ENCODE data around the gene QSOX2. TPM values are rescaled to one million over a fixed set of nuclear protein-coding genes. Genes with fewer than 3 reads are reported as not detected.

Gene QSOX2
- total RNA-seq, 6 experiments from 2014 or later: 2.9 to 8.7 (median 6.4) TPM

- Histone ChIP-seq H3K4me3 (no peak overlapping the region), H3K27me3 (peaks cover 25 to 40% of the 10 kb centered on the region in 2 donors), H3K36me3 (no peaks in the 10 kb centered on the region), H3K9me3 (no peaks in the 10 kb centered on the region), H3K27ac (no peak overlapping the region), H3K4me1 (no peaks in the 10 kb centered on the region)
- ATAC-seq (no peak), DNase-seq (no peak)
- WGBS (ENCODE audit: insufficient coverage, low coverage, low lambda C conversion rate, missing lambda C conversion rate): 6% methylated on average over 6 of the region's 35 CpGs
- intact Hi-C loops (cut with DNase I): no loop called here
- TF ChIP-seq, protein P1, sequence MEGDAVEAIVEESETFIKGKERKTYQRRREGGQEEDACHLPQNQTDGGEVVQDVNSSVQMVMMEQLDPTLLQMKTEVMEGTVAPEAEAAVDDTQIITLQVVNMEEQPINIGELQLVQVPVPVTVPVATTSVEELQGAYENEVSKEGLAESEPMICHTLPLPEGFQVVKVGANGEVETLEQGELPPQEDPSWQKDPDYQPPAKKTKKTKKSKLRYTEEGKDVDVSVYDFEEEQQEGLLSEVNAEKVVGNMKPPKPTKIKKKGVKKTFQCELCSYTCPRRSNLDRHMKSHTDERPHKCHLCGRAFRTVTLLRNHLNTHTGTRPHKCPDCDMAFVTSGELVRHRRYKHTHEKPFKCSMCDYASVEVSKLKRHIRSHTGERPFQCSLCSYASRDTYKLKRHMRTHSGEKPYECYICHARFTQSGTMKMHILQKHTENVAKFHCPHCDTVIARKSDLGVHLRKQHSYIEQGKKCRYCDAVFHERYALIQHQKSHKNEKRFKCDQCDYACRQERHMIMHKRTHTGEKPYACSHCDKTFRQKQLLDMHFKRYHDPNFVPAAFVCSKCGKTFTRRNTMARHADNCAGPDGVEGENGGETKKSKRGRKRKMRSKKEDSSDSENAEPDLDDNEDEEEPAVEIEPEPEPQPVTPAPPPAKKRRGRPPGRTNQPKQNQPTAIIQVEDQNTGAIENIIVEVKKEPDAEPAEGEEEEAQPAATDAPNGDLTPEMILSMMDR (IDR thresholded peaks at IDR 0.05): no peak
- TF ChIP-seq POLR2A (IDR thresholded peaks at IDR 0.05): no peak
Measured at GRCh38 chr9:136197084-136197875, 48.3 kb downstream of the QSOX2 start.

GRCh38 chr9:136196404-136197083, 49.1 kb downstream of the QSOX2 start:
- Histone ChIP-seq H3K27me3 (peaks cover 25 to 40% of the 10 kb centered on the region in 2 donors), H3K36me3 (no peaks in the 10 kb centered on the region), H3K4me1 (no peaks in the 10 kb centered on the region), H3K9me3 (no peaks in the 10 kb centered on the region), H3K4me3 (no peak overlapping the region), H3K27ac (no peak overlapping the region)
- intact Hi-C loops (cut with DNase I): no loop called here
- DNase-seq: no peak
- WGBS (ENCODE audit: insufficient coverage, low coverage, low lambda C conversion rate, missing lambda C conversion rate): 0% methylated on average over 5 of the region's 16 CpGs
- ATAC-seq: no peak
- TF ChIP-seq, protein P1 (IDR thresholded peaks at IDR 0.05): no peak
- TF ChIP-seq POLR2A (IDR thresholded peaks at IDR 0.05): no peak

DNA sequence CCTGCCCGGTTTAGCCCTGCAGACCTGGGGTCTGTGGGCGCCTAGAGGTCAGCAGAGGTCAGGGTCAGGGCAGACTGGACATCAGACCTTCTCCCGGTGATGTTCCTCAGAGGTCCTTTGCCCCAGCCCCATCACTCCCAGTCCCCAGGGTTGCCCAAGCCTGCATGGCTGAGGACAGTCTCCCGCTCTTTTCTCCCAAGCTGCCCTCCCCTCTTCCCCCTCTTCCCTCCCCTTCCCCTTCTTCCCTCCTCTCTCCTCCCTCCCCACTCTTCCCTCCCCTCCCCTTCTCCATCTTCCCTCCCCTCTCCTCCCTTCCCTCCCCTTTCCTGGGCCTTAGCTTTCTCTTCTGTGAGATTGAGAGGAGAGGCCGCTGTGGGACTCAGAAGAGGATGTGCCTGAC, 51.1 kb downstream of the QSOX2 start:
- no peak overlapping the region for H3K4me3 ChIP-seq
- ATAC-seq (no peak), DNase-seq (no peak)
- no peaks in the 10 kb centered on the region for H3K36me3 ChIP-seq
- TF ChIP-seq, protein P1 (IDR thresholded peaks at IDR 0.05): no peak
- TF ChIP-seq POLR2A (IDR thresholded peaks at IDR 0.05): no peak
- intact Hi-C loops (cut with DNase I): no loop called here
- 7% methylated on average over 4 of the region's 5 CpGs for WGBS (ENCODE audit: insufficient coverage, low coverage, low lambda C conversion rate, missing lambda C conversion rate)
- H3K4me1 ChIP-seq: no peaks in the 10 kb centered on the region
- H3K9me3 ChIP-seq: no peaks in the 10 kb centered on the region
- H3K27me3 ChIP-seq: peaks cover 10 to 36% of the 10 kb centered on the region in 2 donors
- H3K27ac ChIP-seq: no peak overlapping the region

GRCh38 chr9:136193891-136194279, 51.7 kb downstream of the QSOX2 start:
- no peaks in the 10 kb centered on the region for H3K4me1 ChIP-seq
- no peak overlapping the region for H3K4me3 ChIP-seq
- peaks cover 10 to 32% of the 10 kb centered on the region in 2 donors for H3K27me3 ChIP-seq
- intact Hi-C loops (cut with DNase I): no loop called here
- ATAC-seq (no peak), DNase-seq (no peak)
- TF ChIP-seq, protein P1 (IDR thresholded peaks at IDR 0.05): no peak
- no peak for TF ChIP-seq POLR2A (IDR thresholded peaks at IDR 0.05)
- H3K27ac ChIP-seq: no peak overlapping the region
- no peaks in the 10 kb centered on the region for H3K9me3 ChIP-seq
- no peaks in the 10 kb centered on the region for H3K36me3 ChIP-seq
- no CpG with 5 or more reads among the region's 45 CpGs for WGBS (ENCODE audit: insufficient coverage, low coverage, low lambda C conversion rate, missing lambda C conversion rate)

All from right lobe of liver (tissue), 6 donors.